ENCODE data around the gene CRB1.
"Not testable (repeated sequence)": the region's sequence is repeated elsewhere in the genome, so short reads cannot be mapped to it uniquely, and the experiment has no call there.

Gene CRB1

GRCh38 chr1:197394831-197395608 is 127.0 kb downstream of the CRB1 start:
- in situ Hi-C loops (cut with MboI; ENCODE audit: low sequenced_read_pairs) = no loop called here

DNA sequence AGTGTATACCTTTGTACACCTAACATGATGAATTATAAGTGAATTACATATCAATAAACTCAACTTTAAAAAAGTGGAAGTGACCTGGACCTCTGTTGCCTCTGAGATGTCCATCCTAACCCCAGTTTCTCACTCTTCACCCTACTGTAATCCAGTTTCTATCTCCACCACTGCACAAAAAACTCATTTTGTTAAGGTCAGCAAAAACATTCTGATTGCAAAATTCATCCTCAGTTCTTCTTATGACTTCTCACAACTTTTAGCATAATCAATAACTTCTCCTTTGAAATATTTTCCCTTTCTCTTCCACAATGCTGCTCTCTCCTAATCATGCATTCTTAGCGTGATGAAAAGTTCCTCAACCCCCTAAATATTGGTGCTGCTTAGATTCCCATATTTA is 129.8 kb downstream of the CRB1 start:
- in situ Hi-C loops (cut with MboI; ENCODE audit: low sequenced_read_pairs) = no loop called here

GRCh38 chr1:197399755-197400521 is 131.9 kb downstream of the CRB1 start:
- in situ Hi-C loops (cut with MboI; ENCODE audit: low sequenced_read_pairs) = no loop called here

- in situ Hi-C loops (cut with MboI; ENCODE audit: low sequenced_read_pairs) = no loop called here
Measured at GRCh38 chr1:197400522-197400902, 132.5 kb downstream of the CRB1 start.

GRCh38 chr1:197402189-197402588 is 134.1 kb downstream of the CRB1 start:
- in situ Hi-C loops (cut with MboI; ENCODE audit: low sequenced_read_pairs) = no loop called here

DNA sequence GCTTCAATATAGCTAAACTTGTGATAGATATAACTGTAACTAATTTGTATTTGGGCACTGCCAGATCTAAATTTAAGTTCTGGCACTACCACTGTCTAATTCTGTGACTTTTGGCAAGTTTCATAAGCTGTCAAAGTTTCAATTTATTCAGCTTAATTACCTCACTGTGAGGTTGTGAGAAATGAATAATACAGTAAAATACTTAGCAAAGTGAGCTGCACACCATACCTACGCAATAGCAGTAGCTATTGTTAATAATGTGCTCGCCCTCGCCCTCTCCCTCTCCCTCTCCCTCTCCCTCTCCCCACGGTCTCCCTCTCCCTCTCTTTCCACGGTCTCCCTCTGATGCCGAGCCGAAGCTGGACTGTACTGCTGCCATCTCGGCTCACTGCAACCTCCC is 136.7 kb downstream of the CRB1 start:
- in situ Hi-C loops (cut with MboI; ENCODE audit: low sequenced_read_pairs) = not testable (repeated sequence)

DNA sequence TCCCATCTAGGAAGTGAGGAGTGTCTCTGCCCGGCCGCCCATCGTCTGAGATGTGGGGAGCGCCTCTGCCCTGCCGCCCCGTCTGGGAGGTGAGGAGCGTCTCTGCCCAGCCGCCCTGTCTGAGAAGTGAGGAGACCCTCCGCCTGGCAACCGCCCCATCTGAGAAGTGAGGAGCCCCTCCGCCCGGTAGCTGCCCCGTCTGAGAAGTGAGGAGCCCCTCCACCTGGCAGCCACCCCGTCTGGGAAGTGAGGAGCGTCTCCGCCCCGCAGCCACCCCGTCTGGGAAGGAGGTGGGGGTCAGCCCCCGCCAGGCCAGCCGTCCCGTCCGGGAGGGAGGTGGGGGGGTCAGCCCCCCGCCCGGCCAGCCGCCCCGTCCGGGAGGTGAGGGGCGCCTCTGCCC is 137.6 kb downstream of the CRB1 start:
- in situ Hi-C loops (cut with MboI; ENCODE audit: low sequenced_read_pairs) = not testable (repeated sequence)

DNA sequence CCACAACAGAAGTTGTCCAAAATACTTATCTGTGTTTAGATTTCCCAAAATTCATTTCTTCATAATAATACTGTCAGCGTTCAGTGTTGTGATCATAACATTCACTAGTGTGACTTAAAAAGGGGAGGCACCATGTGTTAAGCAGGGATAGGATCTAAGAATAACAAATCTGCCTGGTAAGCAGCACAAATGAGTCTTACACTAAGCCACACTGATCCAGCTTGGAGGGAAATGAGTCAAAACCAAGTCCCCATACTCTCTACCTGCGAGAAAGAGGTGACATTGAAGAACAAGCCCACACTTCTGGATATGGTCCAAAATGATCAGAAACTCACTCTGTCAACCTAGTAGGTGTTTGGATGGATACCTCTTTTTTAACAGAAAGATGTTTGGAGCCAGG is 145.5 kb downstream of the CRB1 start:
- in situ Hi-C loops (cut with MboI; ENCODE audit: low sequenced_read_pairs) = no loop called here

DNA sequence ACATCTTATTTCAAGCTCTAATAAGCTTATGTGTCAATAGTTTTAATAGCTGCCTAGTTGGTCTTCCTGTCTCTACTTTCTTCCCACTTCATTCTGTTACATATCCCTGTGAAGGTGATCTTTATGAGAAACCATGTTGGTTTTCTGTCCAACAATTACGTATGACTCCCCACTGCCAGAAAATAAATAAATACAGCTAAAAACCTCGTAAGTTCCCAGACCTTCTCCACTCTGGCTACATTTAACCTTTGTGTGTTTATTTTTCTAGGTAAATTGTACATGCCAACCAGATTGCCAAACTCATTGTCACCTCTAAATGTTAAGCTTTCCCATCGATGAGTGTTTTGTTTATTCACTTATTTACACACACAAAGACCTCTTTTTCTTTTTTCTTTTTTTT is 147.2 kb downstream of the CRB1 start:
- in situ Hi-C loops (cut with MboI; ENCODE audit: low sequenced_read_pairs) = no loop called here

GRCh38 chr1:197418693-197419092 is 150.6 kb downstream of the CRB1 start:
- in situ Hi-C loops (cut with MboI; ENCODE audit: low sequenced_read_pairs) = no loop called here

GRCh38 chr1:197422993-197423392 is 154.9 kb downstream of the CRB1 start:
- in situ Hi-C loops (cut with MboI; ENCODE audit: low sequenced_read_pairs) = no loop called here

DNA sequence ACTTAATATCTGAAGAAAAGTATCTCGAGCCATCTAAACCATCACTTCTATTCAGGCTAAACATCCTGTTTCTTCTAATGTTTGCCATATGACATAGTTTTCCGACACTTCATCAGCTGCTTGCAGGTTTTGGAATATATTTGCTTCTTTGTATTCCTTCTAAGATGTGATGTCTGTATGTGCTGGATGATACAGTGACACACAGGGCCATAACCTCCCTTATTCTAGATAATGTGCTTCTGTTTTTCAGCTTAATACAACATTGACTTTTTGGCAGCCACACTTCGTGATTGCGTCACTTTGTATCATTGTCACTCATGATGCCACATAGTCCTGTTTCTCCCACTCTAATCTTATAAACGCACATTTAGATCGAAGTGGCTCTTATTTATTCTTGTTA is 156.3 kb downstream of the CRB1 start:
- in situ Hi-C loops (cut with MboI; ENCODE audit: low sequenced_read_pairs) = no loop called here

- in situ Hi-C loops (cut with MboI; ENCODE audit: low sequenced_read_pairs) = no loop called here
Measured at GRCh38 chr1:197429372-197429771, 161.3 kb downstream of the CRB1 start.

DNA sequence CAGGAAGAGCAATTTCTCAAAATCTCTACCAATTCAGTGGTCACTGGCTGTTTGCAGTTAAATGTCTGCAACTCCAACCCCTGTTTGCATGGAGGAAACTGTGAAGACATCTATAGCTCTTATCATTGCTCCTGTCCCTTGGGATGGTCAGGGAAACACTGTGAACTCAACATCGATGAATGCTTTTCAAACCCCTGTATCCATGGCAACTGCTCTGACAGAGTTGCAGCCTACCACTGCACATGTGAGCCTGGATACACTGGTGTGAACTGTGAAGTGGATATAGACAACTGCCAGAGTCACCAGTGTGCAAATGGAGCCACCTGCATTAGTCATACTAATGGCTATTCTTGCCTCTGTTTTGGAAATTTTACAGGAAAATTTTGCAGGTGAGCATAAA is 167.2 kb downstream of the CRB1 start:
- in situ Hi-C loops (cut with MboI; ENCODE audit: low sequenced_read_pairs) = no loop called here

GRCh38 chr1:197437601-197438000 is 169.5 kb downstream of the CRB1 start:
- in situ Hi-C loops (cut with MboI; ENCODE audit: low sequenced_read_pairs) = no loop called here

DNA sequence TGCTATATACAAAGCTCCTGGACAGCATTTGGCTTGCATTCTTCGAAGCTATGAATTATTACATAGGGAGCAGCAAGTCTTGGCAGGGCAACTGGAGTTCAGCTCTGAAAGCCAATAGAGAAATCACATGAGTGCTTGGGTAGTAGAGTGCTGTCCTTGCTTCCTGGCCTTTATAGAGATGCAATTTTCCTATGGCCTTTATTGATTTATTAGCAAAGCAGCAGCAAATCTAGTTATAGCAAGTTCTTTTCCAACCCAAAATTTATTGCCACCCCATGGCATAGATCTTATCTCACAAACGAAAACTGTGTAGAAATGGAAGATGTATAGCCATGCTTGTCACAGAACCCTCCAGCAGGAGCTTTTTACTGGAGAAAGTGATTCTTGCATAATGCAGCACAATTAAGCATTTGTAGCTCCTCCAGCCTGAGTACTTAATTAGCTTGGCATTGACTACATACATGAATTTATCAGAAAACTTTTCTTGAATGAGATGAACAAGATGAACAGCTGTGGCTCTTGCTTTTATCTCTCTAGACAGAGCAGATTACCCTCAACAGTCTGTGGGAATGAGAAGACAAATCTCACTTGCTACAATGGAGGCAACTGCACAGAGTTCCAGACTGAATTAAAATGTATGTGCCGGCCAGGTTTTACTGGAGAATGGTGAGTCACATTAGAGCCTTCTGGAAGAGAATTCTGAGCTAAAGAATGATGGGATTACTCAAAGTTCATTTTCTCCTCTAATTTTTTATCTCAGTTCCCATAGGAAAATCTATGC is 170.1 kb downstream of the CRB1 start:
- in situ Hi-C loops (cut with MboI; ENCODE audit: low sequenced_read_pairs) = no loop called here

DNA sequence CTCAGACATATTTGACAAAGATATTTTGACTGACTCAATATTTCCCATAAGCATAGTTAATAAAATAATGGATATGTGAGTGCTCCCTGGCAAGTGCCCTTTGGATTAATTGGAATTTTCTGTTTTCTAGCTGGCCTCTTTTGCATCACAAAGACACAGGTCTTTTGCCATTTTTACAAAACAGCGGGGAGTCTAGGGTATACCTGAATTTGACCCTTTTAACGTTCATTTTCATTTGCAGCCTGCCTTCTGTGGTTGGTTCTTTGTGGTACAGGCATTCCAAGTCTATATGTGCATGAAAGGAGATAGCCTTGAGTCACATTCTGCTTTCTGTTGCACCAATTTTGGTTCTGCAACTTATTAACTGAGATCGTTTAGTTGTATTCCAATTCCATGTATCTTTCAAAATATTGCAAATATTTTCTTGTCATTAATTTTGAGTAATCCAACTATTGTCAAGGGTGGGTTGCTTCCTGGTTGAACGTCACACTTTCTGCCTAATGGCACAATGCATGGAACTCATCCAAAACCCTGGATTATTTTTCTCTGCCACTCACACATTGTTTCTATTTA is 171.7 kb downstream of the CRB1 start:
- in situ Hi-C loops (cut with MboI; ENCODE audit: low sequenced_read_pairs) = no loop called here

GRCh38 chr1:197440715-197441114 is 172.7 kb downstream of the CRB1 start:
- in situ Hi-C loops (cut with MboI; ENCODE audit: low sequenced_read_pairs) = no loop called here

DNA sequence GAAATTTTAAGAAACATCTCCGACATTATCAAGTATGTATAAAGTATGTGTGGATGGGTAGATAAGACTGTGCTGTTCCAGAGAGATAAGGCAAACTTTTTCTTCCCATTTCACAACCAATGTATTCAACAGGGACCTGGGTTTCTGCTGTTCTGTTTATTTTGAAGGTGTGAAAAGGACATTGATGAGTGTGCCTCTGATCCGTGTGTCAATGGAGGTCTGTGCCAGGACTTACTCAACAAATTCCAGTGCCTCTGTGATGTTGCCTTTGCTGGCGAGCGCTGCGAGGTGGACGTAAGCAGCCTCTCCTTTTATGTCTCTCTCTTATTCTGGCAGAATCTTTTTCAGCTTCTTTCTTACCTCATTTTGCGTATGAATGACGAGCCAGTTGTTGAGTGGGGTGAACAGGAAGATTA is 174.0 kb downstream of the CRB1 start:
- in situ Hi-C loops (cut with MboI; ENCODE audit: low sequenced_read_pairs) = no loop called here

GRCh38 chr1:197444755-197445154 is 176.7 kb downstream of the CRB1 start:
- in situ Hi-C loops (cut with MboI; ENCODE audit: low sequenced_read_pairs) = no loop called here

GRCh38 chr1:197448121-197448779 is 180.2 kb downstream of the CRB1 start:
- in situ Hi-C loops (cut with MboI; ENCODE audit: low sequenced_read_pairs) = no loop called here

All from HL-60/S4 treated with retinoic acid at 250 ng/mL for 4 days and 3 days (cell line).